ENCODE measurements around the gene NINL.

GRCh38 chr20:25624500-25624939 is 39.2 kb upstream of the NINL start:
- TF ChIP-seq CREB1 (IDR thresholded peaks at IDR 0.05; ENCODE audit: low read depth): no peak
- no peak for TF ChIP-seq REST (IDR thresholded peaks at IDR 0.05; ENCODE audit: low read depth)
- no peak for TF ChIP-seq NFIC (IDR thresholded peaks at IDR 0.05)
- TF ChIP-seq TAF1 (IDR thresholded peaks at IDR 0.05; ENCODE audit: low read depth): no peak
- TF ChIP-seq EP300 (IDR thresholded peaks at IDR 0.05; ENCODE audit: borderline replicate concordance): no peak
- no peak for TF ChIP-seq MAX (IDR thresholded peaks at IDR 0.05)
- no peak for TF ChIP-seq TEAD4 (IDR thresholded peaks at IDR 0.05)
- TF ChIP-seq EGR1 (IDR thresholded peaks at IDR 0.05): no peak
- no peak for TF ChIP-seq TCF12 (IDR thresholded peaks at IDR 0.05; ENCODE audit: low read depth)
- no peak for TF ChIP-seq CEBPB (IDR thresholded peaks at IDR 0.05)

Data from Ishikawa (cell line).